ENCODE results near the gene DCAF4. TPM values are rescaled to one million over a fixed set of nuclear protein-coding genes. Genes with fewer than 3 reads are reported as not detected.

DCAF4 gene
- total RNA-seq, 1 donor from 2014 or later = 14.3 TPM

GRCh38 chr14:72986857-72987256 lies 60.6 kb downstream of the DCAF4 start:
- TF ChIP-seq CTCF (IDR thresholded peaks at IDR 0.05) = no peak
- peaks cover 41% of the 10 kb centered on the region for H3K36me3 Mint-ChIP-seq (ENCODE audit: unreplicated experiment)
- H3K27ac Mint-ChIP-seq (ENCODE audit: unreplicated experiment) = no peak overlapping the region
- no peak for DNase-seq (ENCODE audit: extremely low spot score, unreplicated experiment)
- H3K4me1 Mint-ChIP-seq (ENCODE audit: unreplicated experiment) = no peaks in the 10 kb centered on the region
- H3K9me3 Mint-ChIP-seq (ENCODE audit: unreplicated experiment) = no peaks in the 10 kb centered on the region
- no peaks in the 10 kb centered on the region for H3K27me3 Mint-ChIP-seq (ENCODE audit: unreplicated experiment)
- no peak overlapping the region for H3K4me3 Mint-ChIP-seq (ENCODE audit: unreplicated experiment)

GRCh38 chr14:72990171-72990570 lies 63.9 kb downstream of the DCAF4 start:
- no peak for DNase-seq (ENCODE audit: extremely low spot score, unreplicated experiment)
- no peak overlapping the region for H3K27ac Mint-ChIP-seq (ENCODE audit: unreplicated experiment)
- no peak overlapping the region for H3K4me3 Mint-ChIP-seq (ENCODE audit: unreplicated experiment)
- H3K4me1 Mint-ChIP-seq (ENCODE audit: unreplicated experiment) = no peaks in the 10 kb centered on the region
- H3K27me3 Mint-ChIP-seq (ENCODE audit: unreplicated experiment) = no peaks in the 10 kb centered on the region
- TF ChIP-seq CTCF (IDR thresholded peaks at IDR 0.05) = no peak
- H3K36me3 Mint-ChIP-seq (ENCODE audit: unreplicated experiment) = peaks cover 40% of the 10 kb centered on the region
- no peaks in the 10 kb centered on the region for H3K9me3 Mint-ChIP-seq (ENCODE audit: unreplicated experiment)

GRCh38 chr14:72996916-72997315 lies 70.7 kb downstream of the DCAF4 start:
- peaks cover 43% of the 10 kb centered on the region for H3K36me3 Mint-ChIP-seq (ENCODE audit: unreplicated experiment)
- H3K27me3 Mint-ChIP-seq (ENCODE audit: unreplicated experiment) = no peaks in the 10 kb centered on the region
- DNase-seq (ENCODE audit: extremely low spot score, unreplicated experiment) = no peak
- H3K27ac Mint-ChIP-seq (ENCODE audit: unreplicated experiment) = no peak overlapping the region
- H3K9me3 Mint-ChIP-seq (ENCODE audit: unreplicated experiment) = no peaks in the 10 kb centered on the region
- TF ChIP-seq CTCF (IDR thresholded peaks at IDR 0.05) = no peak
- peaks cover under 1% of the 10 kb centered on the region for H3K4me1 Mint-ChIP-seq (ENCODE audit: unreplicated experiment)
- no peak overlapping the region for H3K4me3 Mint-ChIP-seq (ENCODE audit: unreplicated experiment)

DNA sequence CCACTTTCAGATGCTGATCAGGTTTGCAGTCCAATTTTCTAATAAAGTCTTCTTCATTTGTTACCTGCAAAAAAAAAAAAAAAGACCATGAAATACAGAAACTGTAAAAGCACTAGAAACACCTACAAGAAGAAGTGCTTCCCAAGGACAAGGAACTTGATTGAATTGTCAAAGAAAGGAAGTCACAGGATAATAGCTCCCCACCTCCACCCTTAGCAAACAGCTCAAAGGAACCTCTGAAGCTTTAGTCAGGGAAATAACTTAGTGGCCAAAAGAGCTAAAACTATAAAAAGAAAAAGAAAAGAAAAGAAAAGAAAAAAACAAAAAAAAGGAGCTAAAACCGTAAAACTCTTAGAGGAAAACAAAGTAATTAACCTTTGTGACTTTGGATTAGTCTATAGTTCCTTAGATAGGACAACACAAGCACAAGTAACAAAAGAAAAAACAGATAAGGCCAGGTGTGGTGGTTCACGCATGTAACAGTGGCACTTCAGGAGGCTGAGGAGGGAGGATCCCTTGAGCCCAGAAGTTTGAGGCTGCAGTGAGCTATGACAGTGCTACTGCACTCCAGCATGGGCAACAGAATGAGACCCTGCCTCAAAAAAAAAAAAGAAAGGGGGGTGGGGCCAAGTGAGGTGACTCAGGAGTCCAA lies 72.1 kb downstream of the DCAF4 start:
- peaks cover 29% of the 10 kb centered on the region for H3K36me3 Mint-ChIP-seq (ENCODE audit: unreplicated experiment)
- H3K9me3 Mint-ChIP-seq (ENCODE audit: unreplicated experiment) = no peaks in the 10 kb centered on the region
- H3K27me3 Mint-ChIP-seq (ENCODE audit: unreplicated experiment) = no peaks in the 10 kb centered on the region
- peaks cover 8% of the 10 kb centered on the region for H3K4me1 Mint-ChIP-seq (ENCODE audit: unreplicated experiment)
- no peak for TF ChIP-seq CTCF (IDR thresholded peaks at IDR 0.05)
- no peak overlapping the region for H3K27ac Mint-ChIP-seq (ENCODE audit: unreplicated experiment)
- no peak for DNase-seq (ENCODE audit: extremely low spot score, unreplicated experiment)
- H3K4me3 Mint-ChIP-seq (ENCODE audit: unreplicated experiment) = no peak overlapping the region

- Mint-ChIP-seq H3K27ac (ENCODE audit: unreplicated experiment) (no peak overlapping the region), H3K36me3 (ENCODE audit: unreplicated experiment) (peaks cover 34% of the 10 kb centered on the region), H3K4me1 (ENCODE audit: unreplicated experiment) (peaks cover 8% of the 10 kb centered on the region), H3K4me3 (ENCODE audit: unreplicated experiment) (no peak overlapping the region), H3K9me3 (ENCODE audit: unreplicated experiment) (no peaks in the 10 kb centered on the region), H3K27me3 (ENCODE audit: unreplicated experiment) (no peaks in the 10 kb centered on the region)
- no peak for TF ChIP-seq CTCF (IDR thresholded peaks at IDR 0.05)
- DNase-seq (ENCODE audit: extremely low spot score, unreplicated experiment) = no peak
Measured at GRCh38 chr14:72999316-72999715, 73.1 kb downstream of the DCAF4 start.
